LNCaP clone FGC (cell line): Measurements from ENCODE around the gene ADSS1.

Experiments used
- DNase-seq: peaks from one replicate; pipeline ENCODE4 v3.0.0-alpha.2; 2011; ENCODE audit warnings: low read depth
- H3K4me3 ChIP-seq: 2 replicates; pipeline ENCODE4 v1.5.1; 2011; ENCODE audit warnings: mild to moderate bottlenecking, low read depth, low read length, control low read depth
- CTCF ChIP-seq: IDR thresholded peaks from 2 replicates; pipeline ENCODE4 v1.5.1; 2012; ENCODE audit warnings: mild to moderate bottlenecking; ENCODE audit not compliant: control insufficient read depth, insufficient read depth; ENCODE audit errors: extremely low read depth

The ADSS1 gene

GRCh38 chr14:104678901-104679705 is 44.9 kb upstream of the ADSS1 start:
- TF ChIP-seq CTCF: no peak
- no peak for DNase-seq
- no peak overlapping the region for H3K4me3 ChIP-seq

- TF ChIP-seq CTCF: no peak
- no peak overlapping the region for H3K4me3 ChIP-seq
- DNase-seq: no peak
Observed at GRCh38 chr14:104680056-104680805, 43.8 kb upstream of the ADSS1 start.

- no peak for DNase-seq
- TF ChIP-seq CTCF: no peak
Observed at GRCh38 chr14:104680806-104681688, 43.0 kb upstream of the ADSS1 start.

GRCh38 chr14:104681689-104682074 is 42.3 kb upstream of the ADSS1 start:
- no peak for DNase-seq
- H3K4me3 ChIP-seq: no peak overlapping the region
- no peak for TF ChIP-seq CTCF

More at GRCh38 chr14:104680806-104681688, 43.0 kb upstream of the ADSS1 start:
- H3K4me3 ChIP-seq: no peak overlapping the region

- no peak for DNase-seq
- no peak for TF ChIP-seq CTCF
- no peak overlapping the region for H3K4me3 ChIP-seq
Observed at GRCh38 chr14:104682107-104682593, 41.9 kb upstream of the ADSS1 start.

GRCh38 chr14:104683653-104684448 is 40.2 kb upstream of the ADSS1 start:
- no peak overlapping the region for H3K4me3 ChIP-seq
- no peak for DNase-seq
- TF ChIP-seq CTCF: no peak
